ENCODE measurements around the gene CPSF2. TPM values are rescaled to one million over a fixed set of nuclear protein-coding genes. Genes with fewer than 3 reads are reported as not detected.
"Not testable (repeated sequence)": the region's sequence is repeated elsewhere in the genome, so short reads cannot be mapped to it uniquely, and the experiment has no call there.

The CPSF2 gene
- total RNA-seq, 2 donors from 2014 or later, result 42.9 to 88.8 TPM

DNA sequence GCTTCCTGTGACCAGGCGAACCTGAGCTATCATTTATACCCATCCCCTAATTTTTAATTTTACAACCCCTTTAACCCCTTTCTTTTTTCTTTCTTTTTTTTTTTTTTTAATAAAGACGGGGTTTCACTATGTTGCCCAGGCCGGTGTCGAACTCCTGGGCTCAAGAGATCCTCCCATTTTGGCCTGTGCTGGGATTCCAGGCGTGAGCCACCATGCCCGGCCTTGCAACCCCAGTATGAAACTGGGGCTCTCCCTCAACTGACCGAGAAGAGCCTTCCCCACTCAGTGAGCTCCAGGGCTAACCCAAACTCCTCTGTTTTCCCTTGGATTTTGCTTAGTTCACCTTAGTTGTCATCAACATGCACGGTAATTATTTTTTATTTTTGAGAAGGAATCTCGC, 992 bp downstream of the CPSF2 start:
- Mint-ChIP-seq H3K4me1 (peaks cover 28% of the 10 kb centered on the region), H3K27me3 (no peaks in the 10 kb centered on the region), H3K36me3 (ENCODE audit: low read depth) (peaks cover 67% of the 10 kb centered on the region), H3K9me3 (no peaks in the 10 kb centered on the region), H3K4me3 (peak overlapping the region; percentile 99), H3K27ac (peak overlapping the region; percentile 98)
- ATAC-seq (replicated peaks), result no peak

GRCh38 chr14:92134456-92134855, 12.7 kb downstream of the CPSF2 start:
- peaks cover 99% of the 10 kb centered on the region for H3K36me3 Mint-ChIP-seq (ENCODE audit: low read depth)

DNA sequence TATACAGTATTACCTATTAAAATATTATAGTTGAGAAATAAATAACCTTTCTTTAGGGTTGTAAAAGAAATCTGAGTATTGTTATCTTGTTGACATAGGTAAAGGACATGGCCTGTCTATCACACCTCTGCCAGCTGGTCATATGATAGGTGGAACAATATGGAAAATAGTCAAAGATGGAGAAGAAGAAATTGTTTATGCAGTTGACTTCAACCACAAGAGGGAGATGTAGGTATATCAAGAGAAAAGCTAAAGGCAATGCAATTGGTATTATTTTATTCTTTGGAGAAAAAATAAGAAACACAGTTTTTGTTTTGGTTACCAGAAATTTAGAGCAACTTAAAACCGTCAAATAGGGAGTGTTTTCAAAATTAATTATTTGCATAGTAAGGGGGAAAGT, 13.5 kb downstream of the CPSF2 start:
- Mint-ChIP-seq H3K4me1 (no peaks in the 10 kb centered on the region), H3K4me3 (no peak overlapping the region), H3K27me3 (no peaks in the 10 kb centered on the region), H3K9me3 (no peaks in the 10 kb centered on the region), H3K27ac (no peak overlapping the region), H3K36me3 (ENCODE audit: low read depth) (peaks cover 99% of the 10 kb centered on the region)
- no peak for ATAC-seq (replicated peaks)

More at GRCh38 chr14:92134456-92134855, 12.7 kb downstream of the CPSF2 start:
- H3K4me3 Mint-ChIP-seq, result no peak overlapping the region
- peaks cover 4% of the 10 kb centered on the region for H3K4me1 Mint-ChIP-seq
- H3K27ac Mint-ChIP-seq, result no peak overlapping the region
- H3K9me3 Mint-ChIP-seq, result no peaks in the 10 kb centered on the region
- no peak for ATAC-seq (replicated peaks)
- no peaks in the 10 kb centered on the region for H3K27me3 Mint-ChIP-seq

DNA sequence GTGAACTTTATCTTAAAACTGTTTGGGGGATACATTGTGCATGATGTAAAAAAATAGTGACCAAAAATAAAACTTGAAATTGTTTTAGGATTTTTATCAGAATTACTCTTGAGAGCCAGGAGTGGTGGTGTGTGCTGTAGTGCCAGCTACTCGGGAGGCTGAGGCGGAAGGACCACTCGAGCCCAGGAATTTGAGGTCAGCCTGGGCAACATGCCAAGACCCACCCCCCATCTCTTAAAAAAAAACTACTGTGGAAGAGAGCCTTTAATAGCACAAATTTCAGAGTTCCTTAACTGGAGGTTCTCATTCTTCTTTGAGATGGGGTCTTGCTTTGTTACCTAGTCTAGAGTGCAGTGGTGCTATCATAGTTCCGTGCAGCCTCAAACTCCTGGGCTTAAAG, 21.5 kb downstream of the CPSF2 start:
- H3K27ac Mint-ChIP-seq, result no peak overlapping the region

GRCh38 chr14:92143962-92144361, 22.2 kb downstream of the CPSF2 start:
- ATAC-seq (replicated peaks), result no peak
- Mint-ChIP-seq H3K4me3 (no peak overlapping the region), H3K9me3 (no peaks in the 10 kb centered on the region), H3K27me3 (no peaks in the 10 kb centered on the region), H3K36me3 (ENCODE audit: low read depth) (peaks cover 96% of the 10 kb centered on the region), H3K27ac (peak overlapping the region; percentile 18), H3K4me1 (peaks cover 10% of the 10 kb centered on the region)

More for the DNA sequence above, 21.5 kb downstream of the CPSF2 start:
- no peak for ATAC-seq (replicated peaks)
- no peaks in the 10 kb centered on the region for H3K27me3 Mint-ChIP-seq
- no peaks in the 10 kb centered on the region for H3K9me3 Mint-ChIP-seq
- peaks cover 10% of the 10 kb centered on the region for H3K4me1 Mint-ChIP-seq
- H3K36me3 Mint-ChIP-seq (ENCODE audit: low read depth), result peaks cover 97% of the 10 kb centered on the region
- no peak overlapping the region for H3K4me3 Mint-ChIP-seq

DNA sequence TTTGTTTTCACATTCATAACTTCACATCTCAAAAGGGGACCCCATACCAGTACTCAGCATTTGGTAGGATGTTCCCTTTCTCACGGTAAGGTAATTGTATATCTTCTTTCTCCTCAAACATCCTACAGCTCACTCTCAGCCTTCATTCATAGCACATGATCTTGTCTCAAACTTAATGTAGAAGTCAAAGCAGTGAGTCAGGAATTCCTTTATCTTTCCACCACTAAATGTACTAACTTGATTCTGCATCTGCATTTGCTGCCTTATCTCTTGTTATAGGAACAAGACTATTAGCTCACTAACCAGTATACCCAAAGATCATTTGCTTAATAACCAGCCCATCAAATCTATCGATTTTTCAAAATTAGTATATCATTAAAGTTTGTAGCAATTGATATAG, 22.9 kb downstream of the CPSF2 start:
- no peak for ATAC-seq (replicated peaks)
- no peaks in the 10 kb centered on the region for H3K9me3 Mint-ChIP-seq

DNA sequence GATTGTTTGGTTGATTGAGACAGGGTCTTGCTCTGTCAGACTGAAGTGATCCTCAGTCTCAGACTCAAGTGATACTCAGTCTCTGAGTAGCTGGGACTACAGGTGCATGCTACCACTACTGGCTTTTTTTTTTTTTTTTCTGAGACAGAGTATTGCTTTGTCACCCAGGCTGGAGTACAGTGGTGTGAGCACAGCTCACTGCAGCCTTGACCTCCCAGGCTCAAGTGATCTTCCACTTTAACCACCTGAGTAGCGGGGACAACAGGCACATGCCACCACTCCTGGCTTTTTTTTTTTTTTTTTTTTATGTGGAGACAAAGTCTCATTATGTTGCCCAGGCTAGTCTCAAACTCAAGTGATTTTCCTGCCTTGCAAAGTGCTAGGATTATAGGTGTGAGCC, 31.8 kb downstream of the CPSF2 start:
- peaks cover 95% of the 10 kb centered on the region for H3K36me3 Mint-ChIP-seq (ENCODE audit: low read depth)
- H3K27me3 Mint-ChIP-seq, result no peaks in the 10 kb centered on the region
- H3K4me3 Mint-ChIP-seq, result no peak overlapping the region
- H3K27ac Mint-ChIP-seq, result peak overlapping the region; percentile 43
- no peak for ATAC-seq (replicated peaks)
- no peaks in the 10 kb centered on the region for H3K9me3 Mint-ChIP-seq
- peaks cover 3% of the 10 kb centered on the region for H3K4me1 Mint-ChIP-seq

More for the DNA sequence above, 22.9 kb downstream of the CPSF2 start:
- H3K36me3 Mint-ChIP-seq (ENCODE audit: low read depth), result peaks cover 96% of the 10 kb centered on the region
- no peaks in the 10 kb centered on the region for H3K27me3 Mint-ChIP-seq
- no peak overlapping the region for H3K4me3 Mint-ChIP-seq
- peaks cover 10% of the 10 kb centered on the region for H3K4me1 Mint-ChIP-seq
- H3K27ac Mint-ChIP-seq, result no peak overlapping the region

GRCh38 chr14:92154283-92154942, 32.6 kb downstream of the CPSF2 start:
- no peak for ATAC-seq (replicated peaks)
- H3K4me3 Mint-ChIP-seq, result no peak overlapping the region
- H3K9me3 Mint-ChIP-seq, result no peaks in the 10 kb centered on the region
- H3K27ac Mint-ChIP-seq, result no peak overlapping the region
- peaks cover 3% of the 10 kb centered on the region for H3K4me1 Mint-ChIP-seq
- no peaks in the 10 kb centered on the region for H3K27me3 Mint-ChIP-seq
- peaks cover 96% of the 10 kb centered on the region for H3K36me3 Mint-ChIP-seq (ENCODE audit: low read depth)

DNA sequence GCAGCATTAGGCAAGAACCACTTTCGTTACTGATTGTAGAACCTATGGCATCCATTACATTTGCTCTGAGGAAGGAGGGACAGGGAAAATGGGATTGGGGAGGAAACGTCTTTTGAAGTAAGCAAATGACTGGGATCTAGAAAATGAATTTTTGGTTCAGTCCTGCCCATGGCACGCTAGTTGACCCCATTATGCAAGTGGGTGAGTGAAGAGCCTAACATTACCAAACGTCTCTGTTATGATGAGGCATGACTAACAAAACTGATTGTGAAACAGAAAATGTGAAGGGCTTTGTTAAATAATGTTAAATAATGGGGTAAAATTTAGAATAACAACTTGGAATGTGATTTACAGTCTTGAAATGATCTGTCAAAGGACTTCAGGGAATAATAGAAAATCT, 38.9 kb downstream of the CPSF2 start:
- ATAC-seq (replicated peaks), result no peak
- Mint-ChIP-seq H3K27ac (no peak overlapping the region), H3K4me1 (peaks cover 3% of the 10 kb centered on the region), H3K9me3 (no peaks in the 10 kb centered on the region), H3K27me3 (no peaks in the 10 kb centered on the region), H3K36me3 (ENCODE audit: low read depth) (peaks cover 98% of the 10 kb centered on the region), H3K4me3 (no peak overlapping the region)

- Mint-ChIP-seq H3K27me3 (no peaks in the 10 kb centered on the region), H3K36me3 (ENCODE audit: low read depth) (peaks cover 94% of the 10 kb centered on the region), H3K9me3 (no peaks in the 10 kb centered on the region), H3K27ac (no peak overlapping the region), H3K4me3 (no peak overlapping the region), H3K4me1 (peaks cover 3% of the 10 kb centered on the region)
- no peak for ATAC-seq (replicated peaks)
These were observed 39.8 kb downstream of the CPSF2 start for GRCh38 chr14:92161521-92161920.

- no peak overlapping the region for H3K4me3 Mint-ChIP-seq
- peak overlapping the region; percentile 21 for H3K27ac Mint-ChIP-seq
- peaks cover 73% of the 10 kb centered on the region for H3K36me3 Mint-ChIP-seq (ENCODE audit: low read depth)
- ATAC-seq (replicated peaks), result no peak
- no peaks in the 10 kb centered on the region for H3K27me3 Mint-ChIP-seq
- no peaks in the 10 kb centered on the region for H3K4me1 Mint-ChIP-seq
- no peaks in the 10 kb centered on the region for H3K9me3 Mint-ChIP-seq
These were observed 43.2 kb downstream of the CPSF2 start for GRCh38 chr14:92164958-92165357.

GRCh38 chr14:92173668-92174067, 51.9 kb downstream of the CPSF2 start:
- no peaks in the 10 kb centered on the region for H3K4me1 Mint-ChIP-seq
- no peak overlapping the region for H3K27ac Mint-ChIP-seq
- ATAC-seq (replicated peaks), result no peak
- H3K4me3 Mint-ChIP-seq, result no peak overlapping the region
- peaks cover 12% of the 10 kb centered on the region for H3K36me3 Mint-ChIP-seq (ENCODE audit: low read depth)
- peaks cover 4% of the 10 kb centered on the region for H3K9me3 Mint-ChIP-seq
- H3K27me3 Mint-ChIP-seq, result no peaks in the 10 kb centered on the region

- no peaks in the 10 kb centered on the region for H3K27me3 Mint-ChIP-seq
- no peak overlapping the region for H3K4me3 Mint-ChIP-seq
- no peak for ATAC-seq (replicated peaks)
- no peaks in the 10 kb centered on the region for H3K4me1 Mint-ChIP-seq
- H3K36me3 Mint-ChIP-seq (ENCODE audit: low read depth), result peaks cover 5% of the 10 kb centered on the region
- H3K27ac Mint-ChIP-seq, result no peak overlapping the region
- peaks cover 4% of the 10 kb centered on the region for H3K9me3 Mint-ChIP-seq
These were observed 54.0 kb downstream of the CPSF2 start for GRCh38 chr14:92175811-92176210.

GRCh38 chr14:92176476-92176875, 54.7 kb downstream of the CPSF2 start:
- Mint-ChIP-seq H3K27ac (no peak overlapping the region), H3K36me3 (ENCODE audit: low read depth) (no peaks in the 10 kb centered on the region), H3K9me3 (peaks cover 4% of the 10 kb centered on the region), H3K4me1 (no peaks in the 10 kb centered on the region), H3K27me3 (no peaks in the 10 kb centered on the region), H3K4me3 (no peak overlapping the region)
- ATAC-seq (replicated peaks), result no peak

- not testable (repeated sequence) for H3K4me1 Mint-ChIP-seq; ATAC-seq (replicated peaks); H3K27me3 Mint-ChIP-seq; H3K4me3 Mint-ChIP-seq; H3K36me3 Mint-ChIP-seq (ENCODE audit: low read depth); H3K9me3 Mint-ChIP-seq
- H3K27ac Mint-ChIP-seq, result peak overlapping the region; percentile 72
These were observed 57.4 kb downstream of the CPSF2 start for GRCh38 chr14:92179178-92179577.

- no peak for ATAC-seq (replicated peaks)
- no peaks in the 10 kb centered on the region for H3K36me3 Mint-ChIP-seq (ENCODE audit: low read depth)
- H3K27me3 Mint-ChIP-seq, result no peaks in the 10 kb centered on the region
- H3K4me1 Mint-ChIP-seq, result no peaks in the 10 kb centered on the region
- no peak overlapping the region for H3K27ac Mint-ChIP-seq
- H3K4me3 Mint-ChIP-seq, result no peak overlapping the region
- no peaks in the 10 kb centered on the region for H3K9me3 Mint-ChIP-seq
These were observed 63.8 kb downstream of the CPSF2 start for GRCh38 chr14:92185559-92185958.
